NCI-H2107 (cell line): ENCODE data around the gene COX4I2.
"Not testable (repeated sequence)": the region's sequence is repeated elsewhere in the genome, so short reads cannot be mapped to it uniquely, and the experiment has no call there.

Experiments used
- DNase-seq: peaks from one replicate; lab custom pipeline; 2025; lab: John Stamatoyannopoulos, UW

The COX4I2 gene

GRCh38 chr20:31607640-31608250 lies 30.0 kb upstream of the COX4I2 start:
- no peak for DNase-seq

GRCh38 chr20:31608251-31608945 lies 29.3 kb upstream of the COX4I2 start:
- DNase-seq = peak; percentile 70

- DNase-seq = not testable (repeated sequence)
These were observed 25.5 kb upstream of the COX4I2 start for GRCh38 chr20:31612271-31612640.

GRCh38 chr20:31615416-31615815 lies 22.3 kb upstream of the COX4I2 start:
- DNase-seq = no peak

DNA sequence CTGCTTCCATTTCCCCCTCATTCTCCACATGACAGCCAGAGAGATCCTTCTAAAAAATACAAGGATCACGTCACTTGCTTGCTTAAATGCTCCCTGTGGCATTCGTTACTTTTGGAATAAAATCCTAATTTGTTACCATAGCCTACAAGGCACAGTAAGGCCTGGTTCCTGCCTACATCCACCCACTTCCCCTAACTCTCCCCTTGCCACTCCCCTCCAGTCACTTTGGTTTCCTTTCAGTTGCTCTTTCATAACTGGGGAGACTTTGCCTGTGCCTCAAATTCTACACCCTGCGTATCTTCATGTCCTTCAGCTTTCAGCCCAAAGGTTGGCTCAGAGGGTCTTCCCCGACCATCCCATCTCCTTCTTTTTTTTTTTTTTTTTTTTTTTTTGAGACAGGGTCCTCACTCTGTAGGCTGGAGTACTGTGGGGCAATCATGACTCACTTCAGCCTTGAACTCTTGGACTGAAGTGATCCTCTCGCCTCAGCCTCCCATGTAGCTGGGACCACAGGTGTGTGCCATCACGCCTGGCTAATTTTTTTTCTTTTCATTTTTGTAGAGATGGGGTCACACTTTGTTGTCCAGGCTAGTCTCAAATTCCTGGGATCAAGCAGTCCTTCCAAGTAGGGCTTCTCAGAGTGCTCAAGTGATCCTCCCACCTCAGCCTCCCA lies 20.1 kb upstream of the COX4I2 start:
- DNase-seq = no peak

DNA sequence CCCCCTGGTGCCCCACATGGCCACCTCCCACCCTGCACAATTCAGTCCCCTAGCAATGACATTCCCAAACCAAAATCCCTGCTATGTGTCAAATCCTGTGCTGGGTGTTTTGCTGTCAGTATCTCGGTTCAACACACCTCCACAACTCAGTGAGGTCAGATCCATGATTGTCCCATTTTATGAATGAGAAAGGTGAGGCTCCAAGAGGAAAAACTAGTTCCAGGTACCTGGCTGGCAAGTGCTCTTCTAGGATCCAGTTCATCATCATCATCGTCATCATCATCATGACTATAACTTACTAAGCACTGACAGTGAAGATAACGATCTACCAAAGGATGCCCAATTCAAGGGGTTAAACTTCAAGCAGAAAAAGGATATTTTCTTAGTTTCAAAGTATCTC lies 17.5 kb upstream of the COX4I2 start:
- DNase-seq = no peak

DNA sequence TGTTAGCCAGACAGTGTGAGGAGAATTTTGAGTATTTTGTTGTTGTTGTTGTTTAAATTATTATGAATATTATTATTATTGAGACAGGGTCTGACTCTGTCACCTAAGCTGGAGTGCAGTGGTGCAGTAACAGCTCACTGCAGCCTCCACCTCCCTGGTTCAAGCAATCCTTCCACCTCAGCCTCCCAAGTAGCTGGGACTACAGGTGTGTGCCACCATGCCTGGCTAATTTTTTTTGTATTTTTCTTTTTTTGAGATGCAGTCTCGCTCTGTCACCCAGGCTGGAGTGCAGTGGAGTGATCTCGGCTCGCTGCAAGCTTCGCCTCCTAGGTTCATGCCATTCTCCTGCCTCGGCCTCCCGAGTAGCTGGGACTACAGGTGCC lies 14.6 kb upstream of the COX4I2 start:
- not testable (repeated sequence) for DNase-seq

- not testable (repeated sequence) for DNase-seq
These were observed 11.2 kb upstream of the COX4I2 start for GRCh38 chr20:31626534-31626933.

DNA sequence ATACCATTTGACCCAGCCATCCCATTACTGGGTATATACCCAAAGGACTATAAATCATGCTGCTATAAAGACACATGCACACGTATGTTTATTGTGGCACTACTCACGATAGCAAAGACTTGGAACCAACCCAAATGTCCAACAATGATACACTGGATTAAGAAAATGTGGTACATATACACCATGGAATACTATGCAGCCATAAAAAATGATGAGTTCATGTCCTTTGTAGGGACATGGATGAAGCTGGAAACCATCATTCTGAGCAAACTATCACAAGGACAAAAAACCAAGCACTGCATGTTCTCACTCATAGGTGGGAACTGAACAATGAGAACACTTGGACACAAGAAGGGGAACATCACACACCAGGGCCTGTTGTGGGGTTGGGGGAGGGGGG lies 9.7 kb upstream of the COX4I2 start:
- DNase-seq = not testable (repeated sequence)

DNA sequence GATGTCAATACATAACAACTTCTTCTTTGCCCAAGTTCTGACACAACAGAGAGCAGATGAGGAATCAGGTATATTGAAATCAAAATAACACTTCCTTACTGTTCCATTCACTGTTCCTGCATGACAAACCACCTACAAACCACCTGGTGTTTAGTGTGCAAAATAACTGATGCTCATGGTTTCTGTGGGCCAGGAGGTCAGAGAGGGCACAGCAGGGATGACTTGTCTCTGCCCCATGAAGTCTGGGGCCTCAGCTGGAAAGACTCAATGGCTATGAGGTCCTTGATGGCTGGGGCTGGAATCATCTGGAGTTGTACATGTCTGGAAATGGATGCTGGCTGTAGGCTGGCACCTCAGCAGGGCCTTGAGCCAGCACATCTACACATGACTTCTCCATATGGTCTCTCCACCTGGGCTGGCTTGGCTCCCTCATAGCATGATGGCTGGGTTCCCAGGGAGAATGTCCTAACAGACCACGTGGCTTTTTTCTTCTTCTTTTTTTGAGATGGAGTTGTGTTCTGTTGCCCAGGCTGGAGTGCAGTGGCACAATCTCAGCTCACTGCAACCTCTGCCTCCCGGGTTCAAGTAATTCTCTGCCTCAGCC lies 7.4 kb upstream of the COX4I2 start:
- DNase-seq = no peak

DNA sequence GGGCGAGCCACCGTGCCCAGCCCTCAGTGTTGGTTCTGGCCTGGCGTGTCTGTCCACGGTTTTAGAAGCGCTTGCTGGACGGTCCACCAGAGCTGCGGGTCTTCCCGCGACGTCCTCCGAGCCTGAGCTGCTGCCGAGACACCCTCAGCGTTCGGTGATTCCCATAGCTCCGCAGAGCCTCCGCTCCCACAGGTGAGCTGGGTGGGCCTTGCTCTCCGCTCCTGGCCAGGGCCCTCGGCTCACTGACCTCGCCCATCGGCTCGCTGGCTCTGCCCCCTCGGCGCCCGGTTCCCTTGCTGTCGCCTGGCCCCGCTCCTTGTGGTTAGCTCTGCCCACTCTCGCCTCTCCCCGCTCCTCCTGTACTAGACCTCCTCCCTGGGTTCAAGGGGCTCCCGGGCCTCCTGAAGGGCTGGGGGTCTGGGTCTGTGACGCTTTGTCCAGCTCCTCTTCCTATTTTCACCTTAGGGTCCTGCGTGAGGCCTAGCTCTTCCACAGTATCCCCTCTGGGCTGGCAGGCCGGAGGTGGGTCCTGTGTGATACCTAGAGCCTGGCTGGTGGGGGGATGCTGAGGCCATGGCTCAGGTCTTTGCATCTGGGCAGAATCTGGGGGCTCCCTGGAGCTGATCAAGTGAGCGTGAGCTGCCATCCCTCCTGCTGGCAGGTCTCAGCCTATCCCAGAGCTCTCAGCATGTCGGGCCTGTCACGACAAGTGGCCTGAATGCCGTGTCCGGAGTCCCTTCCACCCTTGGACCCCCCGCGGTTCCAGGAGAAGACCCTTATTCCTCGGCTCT lies 5.0 kb upstream of the COX4I2 start:
- DNase-seq = no peak

GRCh38 chr20:31633339-31633914 lies 4.3 kb upstream of the COX4I2 start:
- no peak for DNase-seq

DNA sequence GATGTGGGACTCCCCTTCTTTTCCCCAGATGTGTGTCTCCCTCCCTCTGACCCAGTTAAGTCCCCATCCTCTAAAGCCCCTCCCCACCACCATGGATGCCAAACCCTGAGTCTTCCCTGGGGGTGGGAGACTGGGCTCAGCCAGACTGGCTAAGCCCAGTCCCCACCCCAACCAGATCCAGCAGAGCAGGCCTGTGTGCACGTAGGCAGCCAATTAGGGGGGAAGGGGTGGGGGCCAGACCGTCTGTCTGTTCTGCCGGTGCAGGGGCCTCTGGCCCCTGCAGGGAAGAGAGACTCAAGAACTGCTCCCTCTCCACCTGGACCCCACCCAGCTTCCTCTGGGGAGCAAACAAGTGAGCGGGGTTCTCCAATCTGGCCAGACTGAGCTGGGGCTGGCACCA lies 605 bp downstream of the COX4I2 start:
- no peak for DNase-seq

DNA sequence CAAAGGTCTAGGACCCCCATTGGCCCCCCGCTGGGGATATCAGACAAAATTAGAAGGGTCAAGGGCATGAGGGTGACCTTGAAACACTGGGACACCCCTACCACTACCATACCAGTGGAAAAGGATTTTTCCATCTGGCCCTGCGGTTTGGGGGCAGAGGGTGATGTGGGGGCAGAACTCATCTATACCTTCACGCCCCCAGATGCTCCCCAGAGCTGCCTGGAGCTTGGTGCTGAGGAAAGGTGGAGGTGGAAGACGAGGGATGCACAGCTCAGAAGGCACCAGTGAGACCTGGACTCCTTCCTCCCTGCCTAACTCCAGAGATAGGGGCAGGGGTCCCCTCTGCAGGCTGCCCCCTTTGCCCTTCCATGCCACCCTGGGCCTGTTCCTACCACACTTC lies 1.1 kb downstream of the COX4I2 start:
- no peak for DNase-seq

DNA sequence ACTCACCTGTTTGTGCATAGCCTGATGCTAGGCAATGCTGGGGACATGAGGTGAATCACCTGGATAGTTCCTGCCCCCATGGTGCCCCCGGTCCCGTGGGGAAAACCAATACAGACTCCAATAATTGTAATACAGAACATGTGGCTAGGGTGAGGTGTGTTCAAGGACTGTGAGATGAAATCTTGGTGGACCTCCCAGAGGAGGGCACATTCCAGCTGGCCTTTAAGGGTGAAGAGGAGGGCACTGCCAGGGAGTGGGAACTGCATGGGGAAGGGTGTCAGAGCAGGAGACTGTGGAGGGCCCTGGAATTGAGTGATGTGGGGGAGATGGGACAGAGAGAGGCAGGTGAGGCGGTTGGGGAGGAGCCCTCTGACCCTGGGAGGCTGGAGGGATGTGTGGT lies 2.5 kb downstream of the COX4I2 start:
- no peak for DNase-seq

GRCh38 chr20:31641391-31641790 lies 3.7 kb downstream of the COX4I2 start:
- no peak for DNase-seq

DNA sequence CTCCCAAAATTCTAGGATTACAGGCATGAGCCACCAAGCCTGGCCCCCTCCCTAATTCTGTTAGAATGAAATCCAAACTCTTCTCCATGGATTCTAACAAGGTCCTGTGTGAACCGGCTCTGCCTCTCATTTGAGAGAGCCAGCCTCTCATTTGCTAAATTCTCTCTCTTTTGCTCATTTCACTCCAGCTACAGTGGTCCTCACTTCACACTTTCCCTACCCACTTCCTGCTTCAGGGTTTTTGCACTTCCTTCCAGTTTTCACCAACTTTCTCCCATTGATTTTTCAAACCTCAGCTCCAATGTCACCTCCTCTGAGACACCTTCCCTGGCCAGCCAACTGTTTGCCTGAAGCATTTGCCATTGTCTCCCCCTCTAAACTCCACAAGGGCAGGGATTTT lies 5.1 kb downstream of the COX4I2 start:
- no peak for DNase-seq

GRCh38 chr20:31643522-31643921 lies 5.8 kb downstream of the COX4I2 start:
- DNase-seq = no peak

DNA sequence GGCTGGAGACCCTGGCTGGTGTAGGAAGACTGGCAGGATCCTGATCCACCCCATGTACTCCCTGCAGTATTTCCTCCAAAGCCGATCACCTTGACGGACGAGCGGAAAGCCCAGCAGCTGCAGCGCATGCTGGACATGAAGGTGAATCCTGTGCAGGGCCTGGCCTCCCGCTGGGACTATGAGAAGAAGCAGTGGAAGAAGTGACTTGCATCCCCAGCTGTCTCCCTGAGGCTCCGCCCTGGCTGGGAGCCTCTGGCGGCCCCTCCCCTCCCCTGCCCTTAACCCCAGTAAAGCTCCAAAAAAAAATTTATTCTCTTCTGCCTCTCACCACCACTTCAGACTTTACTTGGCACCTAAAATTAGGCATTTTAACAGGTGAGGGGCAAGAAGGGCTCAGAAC lies 7.0 kb downstream of the COX4I2 start:
- DNase-seq = no peak

- not testable (repeated sequence) for DNase-seq
These were observed 10.4 kb downstream of the COX4I2 start for GRCh38 chr20:31648104-31648503.

DNA sequence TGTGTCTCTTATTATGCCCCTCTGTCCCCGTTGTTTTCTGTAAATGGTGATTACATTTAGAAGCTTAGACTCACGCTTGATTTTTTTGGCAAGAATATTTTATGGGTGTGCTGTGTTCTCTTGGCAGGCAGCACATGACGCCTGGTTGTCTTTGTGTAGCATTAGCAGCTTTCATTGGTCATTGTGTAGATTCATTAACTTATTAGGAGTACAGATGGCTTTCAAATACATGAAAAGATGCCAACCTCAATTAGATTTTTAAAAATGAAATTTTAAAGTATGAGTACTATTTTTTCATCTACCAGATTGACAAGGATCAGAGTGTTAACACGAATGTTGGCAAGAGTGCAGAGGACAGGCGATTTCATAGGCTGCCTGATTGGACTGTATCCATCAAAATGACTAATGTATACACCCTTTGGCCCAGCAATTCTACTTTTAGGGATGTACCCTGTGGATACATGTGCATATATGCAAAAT lies 15.2 kb downstream of the COX4I2 start:
- no peak for DNase-seq

- DNase-seq = no peak
These were observed 15.8 kb downstream of the COX4I2 start for GRCh38 chr20:31653561-31653960.
